ENCODE results near the gene PRSS36. TPM values are rescaled to one million over a fixed set of nuclear protein-coding genes. Genes with fewer than 3 reads are reported as not detected.
A peak's percentile ranks its signal among the peaks of the same experiment; 100 is the strongest.

The PRSS36 gene
- total and polyA plus RNA-seq, 9 of the 15 experiments (the other 6 are each of a cell fraction or from before 2014, with no cell fraction given), result 0.09 to 1.2 (median 0.54) TPM; not detected in 2

GRCh38 chr16:31179747-31180459, 30.0 kb upstream of the PRSS36 start, which contains the start of gene FUS (continued):
- TF ChIP-seq ATF6 (CRISPR knock-in tag; IDR thresholded peaks at IDR 0.05), result 0 out of 2 replicates have a peak, but pooled peaks have one; percentile 3
- TF ChIP-seq RB1 (IDR thresholded peaks at IDR 0.05; ENCODE audit: low read depth), result peak; percentile 96
- no peak for TF ChIP-seq ZNF561 (CRISPR knock-in tag; conservative IDR thresholded peaks at IDR 0.05)
- TF ChIP-seq CAMTA2 (CRISPR knock-in tag; conservative IDR thresholded peaks at IDR 0.05), result 0 out of 2 replicates have a peak, but pooled peaks have one; percentile 29
- peak; percentile 54; the same call in 1 of the 2 replicates for TF ChIP-seq NR2F6 (CRISPR knock-in tag; IDR thresholded peaks at IDR 0.05)
- no peak for TF ChIP-seq TFAM (CRISPR knock-in tag; conservative IDR thresholded peaks at IDR 0.05)
- TF ChIP-seq NONO (IDR thresholded peaks at IDR 0.05; ENCODE audit: low read depth in 2 of 2, low read length in 1 of 2), result peak; percentile 99 to 100
- no peak for TF ChIP-seq STAT6 (CRISPR knock-in tag; IDR thresholded peaks at IDR 0.05)
- TF ChIP-seq ZNF75A (CRISPR knock-in tag; IDR thresholded peaks at IDR 0.05), result no peak
- TF ChIP-seq ZBTB7A (IDR thresholded peaks at IDR 0.05; ENCODE audit: borderline replicate concordance, control insufficient read depth, low read depth, low read length), result peak; percentile 33; the same call in 1 of the 2 replicates
- TF ChIP-seq CBFB (CRISPR knock-in tag; IDR thresholded peaks at IDR 0.05), result peak; percentile 71; the same call in 1 of the 2 replicates
- no peak for TF ChIP-seq L3MBTL2 (IDR thresholded peaks at IDR 0.05)
- TF ChIP-seq ZFP30 (CRISPR knock-in tag; IDR thresholded peaks at IDR 0.05; ENCODE audit: borderline replicate concordance), result no peak
- no peak for TF ChIP-seq ZNF280B (CRISPR knock-in tag; IDR thresholded peaks at IDR 0.05)
- TF ChIP-seq ZNF644 (tag; IDR thresholded peaks at IDR 0.05; ENCODE audit: low read depth), result peak; percentile 70; the same call in 1 of the 2 replicates
- 0 out of 2 replicates have a peak, but pooled peaks have one; percentile 77 for TF ChIP-seq ZFPM2 (CRISPR knock-in tag; IDR thresholded peaks at IDR 0.05)
- TF ChIP-seq SIX5 (IDR thresholded peaks at IDR 0.05; ENCODE audit: borderline replicate concordance in 1 of 2, insufficient read depth in 1 of 2, low read depth in 1 of 2, low read length in 2 of 2), result peak; percentile 39 to 61; a peak in 3 of 4 replicates
- TF ChIP-seq RBM39 (optimal IDR thresholded peaks at IDR 0.05; ENCODE audit: low read depth, low read length), result no peak
- TF ChIP-seq GATA2 (CRISPR knock-in tag; IDR thresholded peaks at IDR 0.05), result no peak

Data from K562 (cell line).